HepG2 (cell line): Measurements from ENCODE around the gene MTA2. TPM values are rescaled to one million over a fixed set of nuclear protein-coding genes. Genes with fewer than 3 reads are reported as not detected.

ENCODE experiments used
- ARNTL ChIP-seq: sonication (generic); formaldehyde crosslinking; IDR thresholded peaks from 2 replicates; pipeline ENCODE4 v1.4.0; 2020; ENCODE audit warnings: mild to moderate bottlenecking, missing genetic modification reagents
- ATRX ChIP-seq: sonication (generic); formaldehyde crosslinking; IDR thresholded peaks from 2 replicates; pipeline ENCODE4 v1.4.0; 2020; ENCODE audit warnings: missing genetic modification reagents, borderline replicate concordance
- BATF2 ChIP-seq: sonication (generic); formaldehyde crosslinking; IDR thresholded peaks from 2 replicates; pipeline ENCODE4 v1.8.0; 2022; ENCODE audit warnings: mild to moderate bottlenecking, missing genetic modification reagents, moderate library complexity
- BCL6 ChIP-seq: IDR thresholded peaks from 2 replicates; pipeline ENCODE4 v1.6.1; 2016; ENCODE audit warnings: missing genetic modification reagents, missing compliant biosample characterization
- CENPBD1 ChIP-seq: sonication (generic); formaldehyde crosslinking; IDR thresholded peaks from 2 replicates; pipeline ENCODE4 v1.8.0; 2022; ENCODE audit warnings: missing genetic modification reagents, low read depth, mild to moderate bottlenecking, borderline replicate concordance
- CHD4 ChIP-seq: fragments of 200-600 bp; sonication (generic); IDR thresholded peaks from 2 replicates; pipeline ENCODE4 v1.7.0; 2017; ENCODE audit warnings: mild to moderate bottlenecking, low read length, borderline replicate concordance
- DR1 ChIP-seq: sonication (generic); formaldehyde crosslinking; IDR thresholded peaks from 2 replicates; pipeline ENCODE4 v1.8.0; 2021; ENCODE audit warnings: mild to moderate bottlenecking, missing genetic modification reagents, inconsistent platforms
- ETV5 ChIP-seq: IDR thresholded peaks from 2 replicates; pipeline ENCODE4 v1.6.1; 2018; ENCODE audit warnings: missing biosample characterization, missing genetic modification reagents, inconsistent platforms, borderline replicate concordance
- FOXA3 ChIP-seq: IDR thresholded peaks from 2 replicates; pipeline ENCODE4 v1.6.1; 2016; ENCODE audit warnings: missing genetic modification reagents, missing compliant biosample characterization
- GATAD2A ChIP-seq: IDR thresholded peaks from 2 replicates; pipeline ENCODE4 v1.6.1; 2016
- KLF16 ChIP-seq, 2 experiments: sonication (generic) in 1 of 2; formaldehyde crosslinking in 1 of 2; IDR thresholded peaks; 2 replicates each; pipeline versions ENCODE4 v1.6.1 to v1.8.0; 2016 to 2023; ENCODE audit warnings: missing genetic modification reagents in 2 of 2, missing compliant biosample characterization in 1 of 2
- KMT2B ChIP-seq: IDR thresholded peaks from 2 replicates; pipeline ENCODE4 v1.6.1; 2016; ENCODE audit warnings: missing genetic modification reagents, missing compliant biosample characterization
- MED1 ChIP-seq: sonication (generic); formaldehyde crosslinking; IDR thresholded peaks from 2 replicates; pipeline ENCODE4 v1.4.0; 2020; ENCODE audit warnings: missing genetic modification reagents
- MEIS2 ChIP-seq: sonication (generic); formaldehyde crosslinking; IDR thresholded peaks from 2 replicates; pipeline ENCODE4 v1.9.0; 2021; ENCODE audit warnings: mild to moderate bottlenecking, missing genetic modification reagents
- NFYB ChIP-seq: sonication (generic); formaldehyde crosslinking; IDR thresholded peaks from 2 replicates; pipeline ENCODE4 v1.4.0; 2020; ENCODE audit warnings: missing genetic modification reagents
- PCBP1 ChIP-seq: fragments of 200-400 bp; formaldehyde crosslinking; IDR thresholded peaks from 2 replicates; pipeline ENCODE4 v1.6.1; 2017; ENCODE audit warnings: mild to moderate bottlenecking, low read depth, low read length, borderline replicate concordance
- PHF5A ChIP-seq: IDR thresholded peaks from one replicate; pipeline ENCODE4 v1.6.1; 2018; ENCODE audit warnings: low read depth, missing genetic modification reagents; ENCODE audit not compliant: unreplicated experiment
- RAD21 ChIP-seq: fragments of 450-650 bp; formaldehyde crosslinking; IDR thresholded peaks from 2 replicates; pipeline ENCODE4 v1.5.0; 2020; ENCODE audit warnings: mild to moderate bottlenecking
- RFXANK ChIP-seq: IDR thresholded peaks from 2 replicates; pipeline ENCODE4 v1.6.1; 2016
- ZFP37 ChIP-seq: sonication (generic); formaldehyde crosslinking; IDR thresholded peaks from 2 replicates; pipeline ENCODE4 v1.4.0; 2020; ENCODE audit warnings: missing genetic modification reagents, borderline replicate concordance
- ZFY ChIP-seq: sonication (generic); formaldehyde crosslinking; IDR thresholded peaks from 2 replicates; pipeline ENCODE4 v1.4.0; 2020; ENCODE audit warnings: missing genetic modification reagents
- ZKSCAN8 ChIP-seq: IDR thresholded peaks from 2 replicates; pipeline ENCODE4 v1.6.1; 2016; ENCODE audit warnings: borderline replicate concordance, missing genetic modification reagents, missing compliant biosample characterization
- ZNF234 ChIP-seq: sonication (generic); formaldehyde crosslinking; conservative IDR thresholded peaks from 2 replicates; pipeline ENCODE4 v1.5.1; 2020; ENCODE audit warnings: mild to moderate bottlenecking, missing genetic modification reagents
- ZNF337 ChIP-seq: sonication (generic); formaldehyde crosslinking; IDR thresholded peaks from 2 replicates; pipeline ENCODE4 v1.5.1; 2020; ENCODE audit warnings: missing genetic modification reagents, low read depth, mild to moderate bottlenecking, borderline replicate concordance
- ZNF383 ChIP-seq: sonication (generic); formaldehyde crosslinking; IDR thresholded peaks from 2 replicates; pipeline ENCODE4 v1.4.0; 2020; ENCODE audit warnings: missing genetic modification reagents, mild to moderate bottlenecking, borderline replicate concordance
- ZNF432 ChIP-seq: sonication (generic); formaldehyde crosslinking; IDR thresholded peaks from 2 replicates; pipeline ENCODE4 v1.5.0; 2020; ENCODE audit warnings: missing genetic modification reagents, mild to moderate bottlenecking, borderline replicate concordance
- ZNF678 ChIP-seq: sonication (generic); formaldehyde crosslinking; IDR thresholded peaks from 2 replicates; pipeline ENCODE4 v1.4.0; 2020; ENCODE audit warnings: mild to moderate bottlenecking, missing genetic modification reagents
- ZNF687 ChIP-seq: sonication (generic); formaldehyde crosslinking; IDR thresholded peaks from 2 replicates; pipeline ENCODE4 v1.5.1; 2020; ENCODE audit warnings: mild to moderate bottlenecking, missing genetic modification reagents, moderate library complexity
- polyA plus RNA-seq, 8 experiments: library from polyadenylated mRNA; depleted of rRNA in 3 of 8; stranded (reverse) in 7 of 8; unstranded in 1 of 8; fragments of >200 nt; fragmentation: Illumina TruSeq in 4 of 8; extraction: Trizol in 4 of 8; gene quantifications; 2 replicates each; pipeline versions ENCODE4 v1.2.1 to v1.2.3, GENCODE V29; 2011 to 2016; ENCODE audit warnings: low read depth in 4 of 8, missing spikeins in 1 of 8, mixed read lengths in 1 of 8; ENCODE audit not compliant: insufficient read depth in 1 of 8
- total RNA-seq, 5 experiments: library from RNA; depleted of rRNA; stranded (reverse); fragments of >200 nt; fragmentation: Illumina TruSeq; extraction: Trizol; gene quantifications; 2 replicates each; pipeline ENCODE4 v1.2.3, GENCODE V29; 2016; ENCODE audit warnings: low read depth in 1 of 5

Gene MTA2
- total and polyA plus RNA-seq, 2 of the 13 experiments (the other 11 are each of a cell fraction or from before 2014, with no cell fraction given), result 14.0 to 70.0 TPM

GRCh38 chr11:62548545-62549335, 52.9 kb downstream of the MTA2 start (continued):
- no peak for TF ChIP-seq PCBP1
- TF ChIP-seq RFXANK (CRISPR knock-in tag), result no peak
- TF ChIP-seq GATAD2A (CRISPR knock-in tag), result peak; percentile 89
- TF ChIP-seq ZNF234, result no peak
- no peak for TF ChIP-seq ZNF337 (CRISPR knock-in tag)
- peak; percentile 22; the same call in 1 of the 2 replicates for TF ChIP-seq ETV5
- no peak for TF ChIP-seq ZNF383 (CRISPR knock-in tag)
- no peak for TF ChIP-seq CHD4
- no peak for TF ChIP-seq ARNTL
- no peak for TF ChIP-seq ZKSCAN8
- no peak for TF ChIP-seq RAD21 (CRISPR knock-in tag)
- TF ChIP-seq BATF2 (CRISPR knock-in tag), result no peak
- TF ChIP-seq FOXA3 (CRISPR knock-in tag), result peak; percentile 94
- no peak for TF ChIP-seq ZNF432 (CRISPR knock-in tag)
- peak; percentile 29 for TF ChIP-seq PHF5A (CRISPR knock-in tag)
- TF ChIP-seq CENPBD1 (CRISPR knock-in tag), result no peak
- TF ChIP-seq DR1, result no peak
- TF ChIP-seq ATRX (CRISPR knock-in tag), result no peak
- peak; percentile 78 for TF ChIP-seq BCL6 (CRISPR knock-in tag)
- no peak for TF ChIP-seq ZNF678 (CRISPR knock-in tag)
- TF ChIP-seq NFYB (CRISPR knock-in tag), result no peak
- TF ChIP-seq KLF16 (CRISPR knock-in tag; IDR thresholded peaks at IDR 0.05), result peak in 1 of 2 experiments; percentile 63; a peak in 1 of 4 replicates
- no peak for TF ChIP-seq KMT2B (CRISPR knock-in tag)
- peak; percentile 78 for TF ChIP-seq MED1 (CRISPR knock-in tag)
- TF ChIP-seq MEIS2 (CRISPR knock-in tag), result peak; percentile 33; the same call in 1 of the 2 replicates
- peak; percentile 72 for TF ChIP-seq ZNF687 (CRISPR knock-in tag)
- TF ChIP-seq ZFY (CRISPR knock-in tag), result peak; percentile 49; the same call in 1 of the 2 replicates
- no peak for TF ChIP-seq ZFP37 (CRISPR knock-in tag)
